NB4 (cell line): ENCODE data around the gene SHISAL1.

Source experiments
- DNase-seq: peaks from one replicate; pipeline ENCODE4 v3.0.0; 2010; ENCODE audit warnings: low read depth
- H3K4me3 ChIP-seq: one replicate; pipeline ENCODE4 v1.5.1; 2011; ENCODE audit warnings: mild to moderate bottlenecking, low read depth, low read length, moderate library complexity
- CTCF ChIP-seq: IDR thresholded peaks from one replicate; pipeline ENCODE4 v1.5.1; 2012; ENCODE audit warnings: low read depth, low read length
- MAX ChIP-seq: IDR thresholded peaks from 2 replicates; pipeline ENCODE4 v1.6.1; 2011; ENCODE audit warnings: low read depth, low read length
- MYC ChIP-seq: IDR thresholded peaks from 2 replicates; pipeline ENCODE4 v1.6.1; 2011; ENCODE audit warnings: low read depth, low read length
- POLR2A ChIP-seq: IDR thresholded peaks from 2 replicates; pipeline ENCODE4 v1.6.1; 2011; ENCODE audit warnings: mild to moderate bottlenecking; ENCODE audit not compliant: insufficient read length; ENCODE audit errors: extremely low read depth

SHISAL1 gene

GRCh38 chr22:44268431-44269116 lies 44.2 kb downstream of the SHISAL1 start:
- no peak overlapping the region for H3K4me3 ChIP-seq
- TF ChIP-seq CTCF = no peak
- DNase-seq = no peak

GRCh38 chr22:44267856-44268255 lies 44.9 kb downstream of the SHISAL1 start:
- TF ChIP-seq MAX (no peak), POLR2A (no peak), CTCF (no peak), MYC (no peak)
- DNase-seq = no peak
- H3K4me3 ChIP-seq = no peak overlapping the region

- no peak overlapping the region for H3K4me3 ChIP-seq
- DNase-seq = no peak
- TF ChIP-seq POLR2A (no peak), MAX (no peak), MYC (no peak), CTCF (no peak)
Observed at GRCh38 chr22:44266796-44267760, 45.7 kb downstream of the SHISAL1 start.

GRCh38 chr22:44263547-44263946 lies 49.2 kb downstream of the SHISAL1 start:
- no peak overlapping the region for H3K4me3 ChIP-seq
- no peak for DNase-seq
- TF ChIP-seq MAX = no peak
- no peak for TF ChIP-seq CTCF
- TF ChIP-seq MYC = no peak
- TF ChIP-seq POLR2A = no peak

GRCh38 chr22:44261861-44262595 lies 50.7 kb downstream of the SHISAL1 start:
- no peak for TF ChIP-seq CTCF
- TF ChIP-seq MAX = no peak
- TF ChIP-seq POLR2A = no peak
- no peak for TF ChIP-seq MYC
- no peak overlapping the region for H3K4me3 ChIP-seq
- no peak for DNase-seq
